ENCODE measurements around the gene ACVR2A.

DNA sequence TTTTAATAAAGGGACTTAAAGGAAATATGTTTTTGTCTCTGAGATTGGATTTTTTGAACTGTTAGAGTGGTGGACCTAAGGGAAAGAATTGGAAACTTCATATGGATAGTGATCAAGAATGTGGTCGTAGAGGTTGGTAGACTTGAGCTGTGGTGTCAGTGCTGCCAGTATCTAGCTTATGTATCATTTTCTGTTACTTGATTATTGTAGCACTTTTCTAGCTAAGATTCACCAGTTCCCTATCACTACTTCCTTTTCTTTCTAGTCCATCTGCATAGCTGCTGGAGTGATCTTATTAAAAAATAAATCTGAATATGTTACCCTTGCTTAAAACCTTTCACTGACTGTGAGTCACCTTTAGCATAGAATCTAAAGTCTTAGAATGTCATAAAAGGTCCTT is 6.0 kb downstream of the ACVR2A start:
- TF ChIP-seq CTCF (conservative IDR thresholded peaks at IDR 0.05; ENCODE audit: low read depth, low read length) (no peak), POLR2A (IDR thresholded peaks at IDR 0.05; ENCODE audit: low read depth, low read length) (no peak), NFE2L2 (IDR thresholded peaks at IDR 0.05; ENCODE audit: low read depth, low read length) (no peak)
